Measurements from ENCODE around the gene USH1C. TPM values are rescaled to one million over a fixed set of nuclear protein-coding genes. Genes with fewer than 3 reads are reported as not detected.
A peak's percentile ranks its signal among the peaks of the same experiment; 100 is the strongest.

The USH1C gene
- total RNA-seq, 2 experiments from 2014 or later: not detected

GRCh38 chr11:17476317-17477083 lies 67.7 kb downstream of the USH1C start, which contains the start of gene ABCC8:
TSS of gene ABCC8 (minus strand) at chr11:17476845. CDS start at chr11:17476776, 69 bp downstream.
- intact Hi-C loops (cut with micrococcal nuclease): no loop called here
- CTCF ChIA-PET: interaction anchor here (1.1 kb wide), 1 partner anchor 82 kb away, joined by 3 read pairs; no protein-coding TSS in a partner anchor
- no peak for TF ChIP-seq CTCF (IDR thresholded peaks at IDR 0.05)
- DNase-seq: peak; percentile 20
- Mint-ChIP-seq H3K9me3 (no peaks in the 10 kb centered on the region), H3K4me3 (peak within 1 kb of the TSS; percentile 14), H3K27ac (no peak within 1 kb of the TSS), H3K36me3 (ENCODE audit: low read depth) (no peaks in the 10 kb centered on the region), H3K27me3 (peaks cover 57% of the 10 kb centered on the region), H3K4me1 (ENCODE audit: low read depth) (no peaks in the 10 kb centered on the region)
- ATAC-seq: peak; percentile 45
- POLR2A ChIA-PET: no interaction called here

GRCh38 chr11:17475666-17476316 lies 68.4 kb downstream of the USH1C start:
- TF ChIP-seq CTCF (IDR thresholded peaks at IDR 0.05): no peak
- intact Hi-C loops (cut with micrococcal nuclease): no loop called here
- ATAC-seq: no peak

GRCh38 chr11:17473071-17473744 lies 71.0 kb downstream of the USH1C start:
- no peaks in the 10 kb centered on the region for H3K36me3 Mint-ChIP-seq (ENCODE audit: low read depth)
- no peak for ATAC-seq
- H3K9me3 Mint-ChIP-seq: no peaks in the 10 kb centered on the region
- DNase-seq: no peak
- H3K4me1 Mint-ChIP-seq (ENCODE audit: low read depth): no peaks in the 10 kb centered on the region
- intact Hi-C loops (cut with micrococcal nuclease): no loop called here
- POLR2A ChIA-PET: no interaction called here
- CTCF ChIA-PET: interaction anchor here (1.9 kb wide), 1 partner anchor 8 kb away, joined by 4 read pairs; no protein-coding TSS in a partner anchor
- no peak overlapping the region for H3K27ac Mint-ChIP-seq
- no peak for TF ChIP-seq CTCF (IDR thresholded peaks at IDR 0.05)
- H3K4me3 Mint-ChIP-seq: no peak overlapping the region
- H3K27me3 Mint-ChIP-seq: peaks cover 42% of the 10 kb centered on the region

More at GRCh38 chr11:17475666-17476316, 68.4 kb downstream of the USH1C start:
- Mint-ChIP-seq H3K4me1 (ENCODE audit: low read depth) (no peaks in the 10 kb centered on the region), H3K9me3 (no peaks in the 10 kb centered on the region), H3K4me3 (peak overlapping the region; percentile 14), H3K36me3 (ENCODE audit: low read depth) (no peaks in the 10 kb centered on the region), H3K27me3 (peaks cover 57% of the 10 kb centered on the region), H3K27ac (no peak overlapping the region)
- DNase-seq: no peak
- ChIA-PET POLR2A (no interaction called here), CTCF (interaction anchor here (1.1 kb wide), 1 partner anchor 82 kb away, joined by 3 read pairs; no protein-coding TSS in a partner anchor)

- H3K36me3 Mint-ChIP-seq (ENCODE audit: low read depth): no peaks in the 10 kb centered on the region
- H3K27ac Mint-ChIP-seq: no peak overlapping the region
- H3K9me3 Mint-ChIP-seq: no peaks in the 10 kb centered on the region
- intact Hi-C loops (cut with micrococcal nuclease): no loop called here
- no peak for TF ChIP-seq CTCF (IDR thresholded peaks at IDR 0.05)
- ChIA-PET POLR2A (no interaction called here), CTCF (interaction anchor here (1.9 kb wide), 1 partner anchor 9 kb away, joined by 4 read pairs; no protein-coding TSS in a partner anchor)
- ATAC-seq (no peak), DNase-seq (no peak)
- H3K27me3 Mint-ChIP-seq: peaks cover 36% of the 10 kb centered on the region
- H3K4me3 Mint-ChIP-seq: no peak overlapping the region
- H3K4me1 Mint-ChIP-seq (ENCODE audit: low read depth): no peaks in the 10 kb centered on the region
Measured at GRCh38 chr11:17472467-17472866, 71.7 kb downstream of the USH1C start.

All from activated CD8-positive, alpha-beta T cell treated with anti-CD3 and anti-CD28 coated beads for 36 hours (primary cell).